Raji (cell line): ENCODE results near the gene ADPRH.

Experiments used
- POLR2A ChIP-seq: IDR thresholded peaks from 2 replicates; pipeline ENCODE4 v1.6.1; 2011; ENCODE audit warnings: low read depth, low read length, control low read depth; ENCODE audit not compliant: insufficient read depth

Gene ADPRH

GRCh38 chr3:119602676-119603075 lies 23.4 kb downstream of the ADPRH start:
- TF ChIP-seq POLR2A = no peak

DNA sequence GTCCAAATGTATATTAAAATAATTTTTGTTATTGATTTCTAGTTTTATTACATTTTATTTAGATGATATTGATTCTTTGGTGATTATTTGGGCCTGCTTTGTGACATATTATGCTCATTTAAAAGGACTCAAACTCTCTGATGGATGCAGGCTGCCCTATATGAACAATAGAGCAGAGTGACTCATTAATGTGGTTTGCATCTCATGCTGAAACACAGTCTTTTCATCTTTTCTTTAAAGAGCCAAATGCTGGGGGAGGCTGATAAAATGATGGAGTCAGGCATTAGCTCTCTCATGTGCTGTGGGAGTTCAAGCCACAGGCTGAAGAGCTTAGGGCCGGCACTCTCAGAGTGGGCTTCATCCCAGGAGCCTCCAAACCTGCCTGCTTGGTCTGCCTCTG lies 25.6 kb downstream of the ADPRH start:
- no peak for TF ChIP-seq POLR2A

DNA sequence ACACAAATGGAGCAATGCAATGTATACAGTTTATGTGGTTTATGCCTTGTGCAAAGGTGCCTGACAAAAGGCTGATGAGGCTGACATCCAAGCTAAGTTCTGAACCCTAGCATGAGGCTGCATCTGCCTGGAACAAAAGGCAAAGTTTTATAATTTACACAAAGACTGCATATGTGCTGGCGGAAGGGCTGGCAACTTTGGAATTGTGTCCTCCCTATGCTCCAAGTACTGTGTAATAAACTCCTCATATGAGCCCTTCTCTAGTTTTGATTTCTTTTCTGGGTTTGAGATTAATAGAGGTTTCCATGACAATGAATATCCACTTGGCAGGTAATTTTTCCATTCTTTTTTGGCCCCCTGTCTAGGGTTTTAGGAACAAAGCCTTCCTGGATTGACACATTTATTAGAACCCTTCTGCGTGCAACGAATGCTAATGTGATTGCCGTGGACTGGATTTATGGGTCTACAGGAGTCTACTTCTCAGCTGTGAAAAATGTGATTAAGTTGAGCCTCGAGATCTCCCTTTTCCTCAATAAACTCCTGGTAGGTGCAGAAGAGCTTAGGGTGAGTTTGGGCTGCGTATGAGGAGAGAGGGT lies 29.2 kb downstream of the ADPRH start:
- no peak for TF ChIP-seq POLR2A

DNA sequence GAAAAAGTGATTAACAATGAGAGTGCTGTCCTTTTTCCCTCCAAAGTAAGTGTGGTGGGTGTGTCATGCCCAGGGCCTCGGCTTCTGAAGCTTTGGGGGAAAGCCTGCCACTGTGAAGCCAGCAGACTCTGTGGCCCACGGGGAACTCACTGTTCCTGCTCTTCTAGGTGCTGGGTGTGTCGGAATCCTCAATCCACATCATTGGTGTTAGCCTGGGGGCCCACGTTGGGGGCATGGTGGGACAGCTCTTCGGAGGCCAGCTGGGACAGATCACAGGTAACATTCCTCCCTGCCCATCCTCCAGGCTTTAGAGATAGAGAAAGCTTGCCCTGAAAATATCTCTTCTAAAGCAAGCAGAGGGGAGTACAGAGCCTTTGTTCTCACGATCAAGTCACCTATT lies 30.0 kb downstream of the ADPRH start:
- TF ChIP-seq POLR2A = no peak

- no peak for TF ChIP-seq POLR2A
Observed at GRCh38 chr3:119611664-119612063, 32.4 kb downstream of the ADPRH start.

GRCh38 chr3:119613201-119613600 lies 33.9 kb downstream of the ADPRH start:
- TF ChIP-seq POLR2A = no peak

DNA sequence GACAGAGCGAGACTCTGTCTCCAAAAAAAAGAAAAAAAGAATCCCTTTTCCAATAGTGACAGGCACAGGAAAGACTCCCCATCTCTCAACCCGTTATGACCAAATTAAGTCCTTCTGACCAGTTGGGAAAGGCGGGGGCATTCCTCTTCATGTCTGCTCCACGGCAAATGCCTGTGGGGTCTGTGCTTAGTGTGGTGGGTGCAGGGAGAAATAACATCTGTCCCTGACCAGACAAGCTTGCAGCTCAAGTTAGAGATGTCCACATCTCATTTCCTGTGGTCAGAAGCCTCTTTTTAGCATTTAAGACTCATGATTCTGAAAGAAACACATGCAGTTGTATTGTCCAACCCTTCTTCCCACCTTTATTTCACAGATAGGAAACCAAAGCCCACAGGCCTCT lies 34.6 kb downstream of the ADPRH start:
- TF ChIP-seq POLR2A = no peak

GRCh38 chr3:119616056-119616455 lies 36.8 kb downstream of the ADPRH start:
- no peak for TF ChIP-seq POLR2A

GRCh38 chr3:119619094-119619493 lies 39.8 kb downstream of the ADPRH start:
- TF ChIP-seq POLR2A = no peak

GRCh38 chr3:119620899-119621298 lies 41.6 kb downstream of the ADPRH start:
- no peak for TF ChIP-seq POLR2A

DNA sequence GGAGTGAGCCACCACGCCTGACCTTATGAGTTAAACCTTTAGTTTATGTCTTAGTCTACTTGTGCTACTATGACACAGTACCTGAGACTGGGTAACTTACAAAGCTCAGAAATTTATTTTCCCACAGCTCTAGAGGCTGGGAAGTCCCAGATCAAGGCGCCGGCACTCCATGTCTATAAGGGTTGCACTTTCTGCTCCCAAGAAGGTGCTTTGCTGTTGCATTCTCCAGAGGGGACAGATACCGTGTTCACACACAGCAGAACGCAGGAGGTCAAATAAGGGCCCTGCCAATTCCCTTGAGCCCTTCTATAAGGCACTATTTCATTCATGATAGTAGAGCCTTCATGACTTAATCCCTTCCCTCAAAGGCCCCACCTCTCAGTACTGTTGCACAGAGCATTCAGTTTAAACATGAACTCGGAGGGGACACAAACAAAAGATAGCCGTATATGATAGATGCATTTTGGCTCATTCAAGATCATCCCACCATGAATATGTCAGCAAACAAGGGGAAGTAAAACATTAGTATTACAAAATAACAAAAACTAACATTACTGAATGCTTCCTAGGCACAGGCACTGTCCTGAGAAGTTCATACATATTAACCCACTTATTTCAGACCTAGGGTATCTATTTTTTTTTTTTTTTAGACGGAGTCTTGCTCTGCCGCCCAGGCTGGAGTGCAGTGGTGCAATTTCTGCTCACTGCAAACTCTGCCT lies 44.9 kb downstream of the ADPRH start:
- TF ChIP-seq POLR2A = no peak

DNA sequence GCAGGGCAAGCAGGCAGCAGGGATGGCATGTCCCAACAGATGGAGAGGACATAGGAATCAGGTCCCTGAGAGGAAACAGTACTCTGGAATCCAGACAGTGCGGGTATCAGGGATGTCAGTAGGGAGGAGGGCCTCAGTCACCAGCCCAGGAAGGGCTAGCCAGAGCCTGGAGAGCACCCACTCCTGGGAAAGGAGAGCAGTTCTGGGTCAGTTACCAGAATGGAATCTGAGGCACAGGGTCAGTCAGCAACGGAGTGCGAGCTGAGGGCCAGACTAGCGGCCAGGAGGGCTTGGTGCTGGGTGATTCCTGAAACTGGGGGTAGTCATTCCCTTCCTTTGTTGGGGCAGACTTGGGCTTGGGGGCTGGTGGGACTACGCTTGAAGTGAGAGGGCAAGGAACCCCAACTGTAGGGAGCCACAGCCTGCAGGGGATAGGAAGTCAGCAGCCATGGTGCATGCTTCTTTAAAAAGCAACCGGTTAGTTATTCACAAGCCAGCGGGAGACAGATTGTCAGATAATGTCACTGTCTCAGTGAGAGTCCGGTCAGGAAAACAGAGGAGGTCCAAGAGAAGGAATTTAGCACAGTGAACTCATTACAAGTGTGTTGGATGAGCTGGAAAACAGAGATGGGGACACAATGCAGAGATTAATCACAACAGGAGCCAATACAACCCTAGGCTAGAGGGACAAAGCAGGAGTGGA lies 46.3 kb downstream of the ADPRH start:
- TF ChIP-seq POLR2A = no peak

- TF ChIP-seq POLR2A = no peak
Observed at GRCh38 chr3:119626196-119626595, 46.9 kb downstream of the ADPRH start.

DNA sequence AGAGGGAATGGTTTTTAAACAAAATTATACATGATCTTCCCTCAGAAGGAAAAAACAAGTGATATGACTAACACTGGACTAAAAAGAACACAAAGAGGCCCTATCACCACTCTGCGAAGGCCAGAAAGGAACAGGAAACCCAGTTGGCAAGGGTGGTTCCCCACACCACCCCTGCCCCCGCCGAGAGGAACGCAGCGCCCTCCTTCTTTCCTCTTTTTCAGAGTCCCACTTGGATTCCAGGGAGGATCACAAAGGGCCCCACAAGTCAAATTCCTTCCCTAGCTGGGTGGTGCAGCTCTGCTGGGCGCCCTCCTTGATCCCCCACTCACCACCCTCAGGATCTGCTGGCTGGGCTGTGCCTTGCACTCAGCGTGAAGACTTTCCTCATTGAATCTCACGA lies 48.2 kb downstream of the ADPRH start:
- TF ChIP-seq POLR2A = no peak

- no peak for TF ChIP-seq POLR2A
Observed at GRCh38 chr3:119628390-119628789, 49.1 kb downstream of the ADPRH start.

- TF ChIP-seq POLR2A = no peak
Observed at GRCh38 chr3:119628816-119629445, 49.6 kb downstream of the ADPRH start.
